Adrenal gland (tissue), 12 donors: Measurements from ENCODE around the gene IGF2BP2. TPM values are rescaled to one million over a fixed set of nuclear protein-coding genes. Genes with fewer than 3 reads are reported as not detected.

Source experiments
- DNase-seq, 7 donors: peaks; one replicate each; pipeline ENCODE4 v3.0.0-alpha.2; 2019 to 2020
- H3K27ac ChIP-seq, 5 donors: fragments of 200-600 bp; sonication (generic) in 4 of 5; 1 replicate in 3 of 5; 2 replicates in 2 of 5; pipeline versions ENCODE4 v1.5.1 to v1.8.0; 2016 to 2020; ENCODE audit warnings: mild to moderate bottlenecking in 1 of 5
- H3K27me3 ChIP-seq: fragments of 200-600 bp; 2 replicates; pipeline ENCODE4 v1.8.0; 2021
- H3K36me3 ChIP-seq, 2 donors: fragments of 200-600 bp; replicated peaks in 1 of 2; 1 replicate in 1 of 2; 2 replicates in 1 of 2; pipeline versions ENCODE4 v1.5.1 to v1.8.0; 2018 to 2022
- H3K4me1 ChIP-seq, 2 donors: fragments of 200-600 bp; replicated peaks in 1 of 2; 1 replicate in 1 of 2; 2 replicates in 1 of 2; pipeline versions ENCODE4 v1.5.1 to v1.8.0; 2018 to 2021
- H3K4me3 ChIP-seq, 4 donors: fragments of 200-600 bp; sonication (generic) in 3 of 4; one replicate each; pipeline ENCODE4 v1.5.1; 2016 to 2018
- H3K9me3 ChIP-seq, 3 donors: fragments of 200-600 bp; sonication (generic) in 1 of 3; replicated peaks in 1 of 3; 1 replicate in 2 of 3; 2 replicates in 1 of 3; pipeline versions ENCODE4 v1.5.1 to v1.8.0; 2016 to 2021
- POLR2A ChIP-seq, 2 donors: fragments of 450-650 bp; IDR thresholded peaks; one replicate each; pipeline ENCODE4 v1.6.1; 2017; ENCODE audit warnings: antibody characterized with exemption in 2 of 2, mild to moderate bottlenecking in 2 of 2, moderate library complexity in 1 of 2
- WGBS, 4 donors: extraction: QIAGEN DNeasy Blood & Tissue Kit in 2 of 4; methylation state at CpG; one replicate each; pipeline versions ENCODE4 v1.1.5 to v1.1.7; 2013 to 2017; 5-methylcytosine and 5-hydroxymethylcytosine counted together
- intact Hi-C, 2 donors: fragments of 100-400 bp; cut with DNase I; formaldehyde crosslinking; loops; one replicate each; pipeline versions ENCODE4 v1.14.1 to v1.15.0; 2022 to 2023
- polyA plus RNA-seq, 3 donors: library from polyadenylated mRNA; stranded (reverse); fragments of 200-250 nt in 2 of 3; fragments of 350-450 nt in 1 of 3; fragmentation: Illumina TruSeq in 1 of 3; extraction: RNeasy Lipid Tissue Mini Kit (QIAGEN cat#74804) in 1 of 3; gene quantifications; one replicate each; pipeline ENCODE4 v1.2.3, GENCODE V29; 2013 to 2014
- total RNA-seq, 9 donors: library from RNA; depleted of rRNA in 4 of 9; stranded (reverse); fragments of >200 nt in 4 of 9; fragments of 120-200 nt in 1 of 9; fragmentation: NEBNext Ultra II Directional in 1 of 9; extraction: Animal tissue kit (Norgen Biotek cat#: 25700) in 1 of 9; gene quantifications; one replicate each; pipeline versions ENCODE4 v1.1.0 to v1.2.4, GENCODE V29; 2013 to 2023
- TF ChIP-seq, protein P1 (sequence below), 6 experiments: fragments of 450-650 bp in 4 of 6; fragments of 200-600 bp in 2 of 6; sonication (generic) in 1 of 6; IDR thresholded peaks; 1 replicate in 5 of 6; 2 replicates in 1 of 6; pipeline versions ENCODE4 v1.5.1 to v1.8.0; 2016 to 2021; ENCODE audit warnings: antibody characterized with exemption in 6 of 6, mild to moderate bottlenecking in 2 of 6, moderate library complexity in 1 of 6
- donor health status: healthy with polysubstance abuse.
- donor health status: Bipolar disorder and iron deficiency.
- donor health status: DM: yes; HTN: yes; CAD: no.
- donor health status: DM: no; HTN: no; CAD: no.
- donor health status: DM: no; HTN: no; CAD: no.
- donor health status: DM: yes; HTN: yes; CAD: no.

The IGF2BP2 gene
- total and polyA plus RNA-seq, 12 donors = 7.0 to 75.9 (median 17.9) TPM

DNA sequence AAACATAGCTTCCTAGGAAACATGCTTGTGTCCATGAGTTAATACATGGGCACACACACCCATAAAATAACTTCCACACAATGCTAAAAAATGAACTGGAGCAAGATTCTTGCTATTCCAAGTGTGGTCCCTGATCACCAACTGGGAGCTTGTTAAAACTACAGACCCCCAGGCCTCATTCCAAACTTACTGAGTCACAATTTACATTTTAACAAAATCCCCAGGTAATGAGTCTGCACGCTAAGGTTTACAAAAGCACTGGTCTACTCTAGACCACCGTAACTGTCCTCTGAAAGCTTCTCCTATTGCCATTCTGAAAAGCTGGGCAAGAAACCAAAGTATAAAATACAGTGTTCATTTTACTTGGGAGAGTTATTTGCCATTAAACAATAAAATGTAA lies 45.4 kb downstream of the IGF2BP2 start:
- Histone ChIP-seq H3K9me3 (no peaks in the 10 kb centered on the region), H3K4me1 (peaks cover 0 to 8% of the 10 kb centered on the region in 2 donors), H3K36me3 (no peaks in the 10 kb centered on the region), H3K27me3 (no peaks in the 10 kb centered on the region), H3K4me3 (no peak overlapping the region), H3K27ac (no peak overlapping the region)
- 95 to 100% (median 98%) methylated on average over 2 of the region's 2 CpGs for WGBS, 4 donors
- intact Hi-C loops = loop anchor here in 1 of 2 donors (10.0 kb wide), 1 partner anchor 105 kb away; no protein-coding TSS in a partner anchor
- DNase-seq = no peak
- TF ChIP-seq POLR2A (IDR thresholded peaks at IDR 0.05) = no peak
- TF ChIP-seq, protein P1, sequence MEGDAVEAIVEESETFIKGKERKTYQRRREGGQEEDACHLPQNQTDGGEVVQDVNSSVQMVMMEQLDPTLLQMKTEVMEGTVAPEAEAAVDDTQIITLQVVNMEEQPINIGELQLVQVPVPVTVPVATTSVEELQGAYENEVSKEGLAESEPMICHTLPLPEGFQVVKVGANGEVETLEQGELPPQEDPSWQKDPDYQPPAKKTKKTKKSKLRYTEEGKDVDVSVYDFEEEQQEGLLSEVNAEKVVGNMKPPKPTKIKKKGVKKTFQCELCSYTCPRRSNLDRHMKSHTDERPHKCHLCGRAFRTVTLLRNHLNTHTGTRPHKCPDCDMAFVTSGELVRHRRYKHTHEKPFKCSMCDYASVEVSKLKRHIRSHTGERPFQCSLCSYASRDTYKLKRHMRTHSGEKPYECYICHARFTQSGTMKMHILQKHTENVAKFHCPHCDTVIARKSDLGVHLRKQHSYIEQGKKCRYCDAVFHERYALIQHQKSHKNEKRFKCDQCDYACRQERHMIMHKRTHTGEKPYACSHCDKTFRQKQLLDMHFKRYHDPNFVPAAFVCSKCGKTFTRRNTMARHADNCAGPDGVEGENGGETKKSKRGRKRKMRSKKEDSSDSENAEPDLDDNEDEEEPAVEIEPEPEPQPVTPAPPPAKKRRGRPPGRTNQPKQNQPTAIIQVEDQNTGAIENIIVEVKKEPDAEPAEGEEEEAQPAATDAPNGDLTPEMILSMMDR (IDR thresholded peaks at IDR 0.05) = no peak

DNA sequence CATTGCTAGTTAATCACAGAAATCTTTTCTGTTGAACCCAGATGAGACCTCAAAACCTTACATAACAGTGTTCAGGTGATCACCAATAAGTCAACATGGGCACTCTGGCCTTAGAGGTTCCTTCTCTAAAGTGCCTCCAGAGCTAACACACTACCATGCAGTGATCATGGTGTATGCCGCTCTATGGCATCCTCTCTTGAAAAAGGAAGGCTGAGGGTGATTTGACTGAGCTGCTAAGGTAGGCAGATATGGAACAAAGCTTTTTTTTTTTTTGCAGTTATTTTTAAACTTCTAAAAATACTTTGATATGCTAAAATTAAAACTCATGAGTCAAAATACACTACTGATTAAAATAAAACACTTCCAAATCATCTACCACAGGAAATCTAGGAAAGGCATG lies 46.0 kb downstream of the IGF2BP2 start:
- Histone ChIP-seq H3K36me3 (no peaks in the 10 kb centered on the region), H3K9me3 (no peaks in the 10 kb centered on the region), H3K4me3 (no peak overlapping the region), H3K27me3 (no peaks in the 10 kb centered on the region), H3K4me1 (peaks cover 3 to 13% of the 10 kb centered on the region in 2 donors), H3K27ac (no peak overlapping the region)
- no peak for DNase-seq
- WGBS, 4 donors = 93 to 100% (median 97%) methylated on average over 1 of the region's 1 CpG
- TF ChIP-seq, protein P1 (IDR thresholded peaks at IDR 0.05) = no peak
- no peak for TF ChIP-seq POLR2A (IDR thresholded peaks at IDR 0.05)
- intact Hi-C loops = loop anchor here in 1 of 2 donors (10.0 kb wide), 1 partner anchor 104 kb away; no protein-coding TSS in a partner anchor

DNA sequence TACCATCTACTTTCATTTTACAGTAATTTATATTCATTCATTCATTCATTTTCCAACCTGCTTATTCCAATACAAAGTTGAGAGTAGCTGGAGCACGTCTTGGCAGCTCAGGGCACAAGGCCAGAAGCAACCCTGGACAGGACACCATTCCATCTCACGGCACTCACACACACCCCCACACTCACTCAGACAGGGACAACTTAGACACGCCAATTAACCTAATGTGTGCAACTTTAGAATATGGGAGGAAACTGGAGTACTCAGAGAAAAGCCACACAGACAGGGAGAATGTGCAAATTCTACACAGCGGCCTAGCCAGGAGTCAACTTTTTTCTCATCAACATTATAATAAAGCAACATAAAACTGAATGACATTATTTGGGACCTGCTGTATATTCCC lies 46.7 kb downstream of the IGF2BP2 start:
- intact Hi-C loops = loop anchor here in 1 of 2 donors (10.0 kb wide), 1 partner anchor 103 kb away; no protein-coding TSS in a partner anchor
- 79 to 90% (median 82%) methylated on average over 4 of the region's 4 CpGs for WGBS, 4 donors
- Histone ChIP-seq H3K27ac (no peak overlapping the region), H3K9me3 (no peaks in the 10 kb centered on the region), H3K36me3 (no peaks in the 10 kb centered on the region), H3K4me3 (no peak overlapping the region), H3K4me1 (peaks cover 6 to 19% of the 10 kb centered on the region in 2 donors), H3K27me3 (no peaks in the 10 kb centered on the region)
- no peak for DNase-seq
- no peak for TF ChIP-seq POLR2A (IDR thresholded peaks at IDR 0.05)
- TF ChIP-seq, protein P1 (IDR thresholded peaks at IDR 0.05) = no peak

DNA sequence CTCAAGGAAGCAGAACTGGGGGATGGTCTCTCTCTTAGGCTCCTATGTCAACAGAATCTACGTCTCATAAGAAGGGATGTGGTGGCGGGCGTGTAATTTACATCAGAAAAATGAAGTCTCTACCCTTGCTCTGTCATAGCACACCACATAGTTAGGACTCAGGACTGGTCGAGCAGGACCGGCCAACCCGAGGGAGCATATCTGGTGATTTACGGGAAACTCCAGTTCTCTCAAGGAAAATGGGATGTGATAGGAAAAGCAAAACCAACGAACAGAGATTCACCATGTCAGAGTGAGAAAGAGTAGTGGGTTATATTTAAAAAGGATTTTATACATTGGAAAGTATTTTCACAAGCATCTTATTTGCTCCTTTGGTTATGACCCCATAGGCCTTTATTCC lies 54.7 kb downstream of the IGF2BP2 start:
- Histone ChIP-seq H3K4me1 (peaks cover 6 to 26% of the 10 kb centered on the region in 2 donors), H3K27ac (no peak overlapping the region), H3K9me3 (no peaks in the 10 kb centered on the region), H3K36me3 (no peaks in the 10 kb centered on the region), H3K27me3 (no peaks in the 10 kb centered on the region), H3K4me3 (no peak overlapping the region)
- no peak for DNase-seq
- WGBS, 4 donors = 86 to 91% (median 90%) methylated on average over 8 of the region's 8 CpGs
- intact Hi-C loops = loop anchor here in 1 of 2 donors (10.0 kb wide), 1 partner anchor 95 kb away; no protein-coding TSS in a partner anchor
- TF ChIP-seq POLR2A (IDR thresholded peaks at IDR 0.05) = no peak
- TF ChIP-seq, protein P1 (IDR thresholded peaks at IDR 0.05) = no peak
